Tibial nerve (tissue), 4 donors: ENCODE measurements around the gene PARP15.

Experiments
- EP300 ChIP-seq, 2 donors: sonication (generic); formaldehyde crosslinking; IDR thresholded peaks; one replicate each; pipeline ENCODE4 v1.6.1; 2017; ENCODE audit warnings: antibody characterized with exemption in 2 of 2, mild to moderate bottlenecking in 1 of 2
- POLR2A ChIP-seq, 2 donors: fragments of 450-650 bp; IDR thresholded peaks; one replicate each; pipeline ENCODE4 v1.6.1; 2017; ENCODE audit warnings: antibody characterized with exemption in 2 of 2, mild to moderate bottlenecking in 2 of 2, moderate library complexity in 2 of 2
- TF ChIP-seq, protein P1 (sequence below), 5 experiments: fragments of 200-600 bp in 3 of 5; fragments of 450-650 bp in 2 of 5; sonication (generic) in 3 of 5; IDR thresholded peaks; one replicate each; pipeline ENCODE4 v1.5.1; 2016 to 2019; ENCODE audit warnings: antibody characterized with exemption in 5 of 5, mild to moderate bottlenecking in 3 of 5, moderate library complexity in 2 of 5

DNA sequence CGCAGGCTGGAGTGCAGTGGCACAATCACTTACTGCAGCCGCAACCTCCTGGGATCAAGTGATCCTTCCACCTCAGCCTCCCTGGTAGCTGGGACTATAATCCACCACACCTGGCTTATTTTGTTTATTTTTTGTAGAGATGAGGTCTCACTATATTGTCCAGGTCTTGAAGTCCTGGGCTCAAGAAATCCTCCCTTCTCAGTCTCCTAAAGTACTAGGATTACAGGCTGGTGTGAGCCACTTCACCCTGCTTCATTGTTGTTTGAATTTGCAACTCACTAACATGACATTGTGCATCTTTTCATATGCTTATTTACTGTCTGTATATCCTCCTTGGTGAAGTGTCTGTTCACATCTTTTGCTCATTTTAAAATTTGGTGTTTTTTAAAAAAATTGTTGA lies 10.1 kb downstream of the PARP15 start:
- TF ChIP-seq, protein P1, sequence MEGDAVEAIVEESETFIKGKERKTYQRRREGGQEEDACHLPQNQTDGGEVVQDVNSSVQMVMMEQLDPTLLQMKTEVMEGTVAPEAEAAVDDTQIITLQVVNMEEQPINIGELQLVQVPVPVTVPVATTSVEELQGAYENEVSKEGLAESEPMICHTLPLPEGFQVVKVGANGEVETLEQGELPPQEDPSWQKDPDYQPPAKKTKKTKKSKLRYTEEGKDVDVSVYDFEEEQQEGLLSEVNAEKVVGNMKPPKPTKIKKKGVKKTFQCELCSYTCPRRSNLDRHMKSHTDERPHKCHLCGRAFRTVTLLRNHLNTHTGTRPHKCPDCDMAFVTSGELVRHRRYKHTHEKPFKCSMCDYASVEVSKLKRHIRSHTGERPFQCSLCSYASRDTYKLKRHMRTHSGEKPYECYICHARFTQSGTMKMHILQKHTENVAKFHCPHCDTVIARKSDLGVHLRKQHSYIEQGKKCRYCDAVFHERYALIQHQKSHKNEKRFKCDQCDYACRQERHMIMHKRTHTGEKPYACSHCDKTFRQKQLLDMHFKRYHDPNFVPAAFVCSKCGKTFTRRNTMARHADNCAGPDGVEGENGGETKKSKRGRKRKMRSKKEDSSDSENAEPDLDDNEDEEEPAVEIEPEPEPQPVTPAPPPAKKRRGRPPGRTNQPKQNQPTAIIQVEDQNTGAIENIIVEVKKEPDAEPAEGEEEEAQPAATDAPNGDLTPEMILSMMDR (IDR thresholded peaks at IDR 0.05): no peak
- TF ChIP-seq EP300 (IDR thresholded peaks at IDR 0.05) (no peak), POLR2A (IDR thresholded peaks at IDR 0.05) (no peak)
